Measurements from ENCODE around the gene TRAPPC2B.

GRCh38 chr19:57410877-57411671 is 47.7 kb downstream of the TRAPPC2B start, which contains the start of gene ZNF17:
- TF ChIP-seq REST (IDR thresholded peaks at IDR 0.05; ENCODE audit: low read depth) (no peak), RAD21 (IDR thresholded peaks at IDR 0.05; ENCODE audit: low read depth) (no peak), EP300 (IDR thresholded peaks at IDR 0.05; ENCODE audit: borderline replicate concordance) (no peak), TAF1 (IDR thresholded peaks at IDR 0.05; ENCODE audit: low read depth) (peak; percentile 85), MAX (IDR thresholded peaks at IDR 0.05) (peak; percentile 27; the same call in 1 of the 2 replicates), YY1 (IDR thresholded peaks at IDR 0.05; ENCODE audit: low read depth) (peak; percentile 97), FOXM1 (IDR thresholded peaks at IDR 0.05; ENCODE audit: borderline replicate concordance, low read depth) (no peak), NFIC (IDR thresholded peaks at IDR 0.05) (no peak), ZBTB7A (IDR thresholded peaks at IDR 0.05; ENCODE audit: low read depth) (no peak)
